NCI-H1694 treated with DMSO at 0.1 percent for 48 hours (cell line): ENCODE measurements around the gene OR11L1.

Experiments used
- DNase-seq: peaks from one replicate; lab custom pipeline; 2025; lab: John Stamatoyannopoulos, UW

OR11L1 gene

GRCh38 chr1:247812637-247813036 lies 29.1 kb downstream of the OR11L1 start:
- no peak for DNase-seq

GRCh38 chr1:247797518-247797917 lies 44.2 kb downstream of the OR11L1 start:
- no peak for DNase-seq
